MM.1S (cell line): ENCODE data around the gene NRXN3.

ENCODE experiments used
- CTCF ChIP-seq: fragments of 300-600 bp; sonication (generic); IDR thresholded peaks from 2 replicates; pipeline ENCODE4 v1.5.1; 2016; ENCODE audit warnings: antibody characterized with exemption, low read length, mixed read lengths
- EZH2 ChIP-seq: fragments of 300-600 bp; sonication (generic); optimal IDR thresholded peaks from 2 replicates; pipeline ENCODE3; 2017; ENCODE audit warnings: low read depth, mild to moderate bottlenecking, antibody characterized with exemption, low read length, mixed read lengths
- EZH2phosphoT487 ChIP-seq: fragments of 300-600 bp; sonication (generic); IDR thresholded peaks from 2 replicates; pipeline ENCODE4 v1.6.1; 2018; ENCODE audit warnings: antibody characterized with exemption, low read length

GRCh38 chr14:78690836-78691235, 520.7 kb downstream of the NRXN3 start:
- TF ChIP-seq EZH2phosphoT487: no peak
- no peak for TF ChIP-seq CTCF
- no peak for TF ChIP-seq EZH2
